NB4 (cell line): Measurements from ENCODE around the gene DYNC1LI1.

Experiments
- DNase-seq: peaks from one replicate; pipeline ENCODE4 v3.0.0; 2010; ENCODE audit warnings: low read depth
- H3K4me3 ChIP-seq: one replicate; pipeline ENCODE4 v1.5.1; 2011; ENCODE audit warnings: mild to moderate bottlenecking, low read depth, low read length, moderate library complexity
- MYC ChIP-seq: IDR thresholded peaks from 2 replicates; pipeline ENCODE4 v1.6.1; 2011; ENCODE audit warnings: low read depth, low read length
- POLR2A ChIP-seq: IDR thresholded peaks from 2 replicates; pipeline ENCODE4 v1.6.1; 2011; ENCODE audit warnings: mild to moderate bottlenecking; ENCODE audit not compliant: insufficient read length; ENCODE audit errors: extremely low read depth
- TF ChIP-seq, protein P1 (sequence below): IDR thresholded peaks from one replicate; pipeline ENCODE4 v1.5.1; 2012; ENCODE audit warnings: low read depth, low read length
- TF ChIP-seq, protein P2 (sequence below): IDR thresholded peaks from 2 replicates; pipeline ENCODE4 v1.6.1; 2011; ENCODE audit warnings: low read depth, low read length

Gene DYNC1LI1

DNA sequence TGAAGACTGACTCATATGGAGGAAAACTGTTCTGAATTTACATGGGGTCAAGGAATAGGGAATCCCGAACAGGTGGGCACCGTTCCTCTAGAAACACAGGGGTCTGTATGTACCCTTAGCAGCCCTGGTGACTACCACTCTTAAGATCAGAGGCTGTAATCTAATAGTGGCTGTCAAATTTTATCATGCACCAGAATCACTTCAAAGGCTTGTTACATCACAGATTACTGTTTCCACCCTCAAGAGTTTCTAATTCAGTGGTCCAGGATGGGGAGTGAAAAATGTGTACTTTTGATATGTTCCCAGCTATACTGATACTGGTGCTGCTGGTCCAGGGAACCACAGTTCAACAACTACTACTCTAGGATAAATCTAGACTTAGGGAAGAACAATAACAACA is 27.9 kb downstream of the DYNC1LI1 start:
- DNase-seq = no peak
- no peak overlapping the region for H3K4me3 ChIP-seq
- TF ChIP-seq, protein P1, sequence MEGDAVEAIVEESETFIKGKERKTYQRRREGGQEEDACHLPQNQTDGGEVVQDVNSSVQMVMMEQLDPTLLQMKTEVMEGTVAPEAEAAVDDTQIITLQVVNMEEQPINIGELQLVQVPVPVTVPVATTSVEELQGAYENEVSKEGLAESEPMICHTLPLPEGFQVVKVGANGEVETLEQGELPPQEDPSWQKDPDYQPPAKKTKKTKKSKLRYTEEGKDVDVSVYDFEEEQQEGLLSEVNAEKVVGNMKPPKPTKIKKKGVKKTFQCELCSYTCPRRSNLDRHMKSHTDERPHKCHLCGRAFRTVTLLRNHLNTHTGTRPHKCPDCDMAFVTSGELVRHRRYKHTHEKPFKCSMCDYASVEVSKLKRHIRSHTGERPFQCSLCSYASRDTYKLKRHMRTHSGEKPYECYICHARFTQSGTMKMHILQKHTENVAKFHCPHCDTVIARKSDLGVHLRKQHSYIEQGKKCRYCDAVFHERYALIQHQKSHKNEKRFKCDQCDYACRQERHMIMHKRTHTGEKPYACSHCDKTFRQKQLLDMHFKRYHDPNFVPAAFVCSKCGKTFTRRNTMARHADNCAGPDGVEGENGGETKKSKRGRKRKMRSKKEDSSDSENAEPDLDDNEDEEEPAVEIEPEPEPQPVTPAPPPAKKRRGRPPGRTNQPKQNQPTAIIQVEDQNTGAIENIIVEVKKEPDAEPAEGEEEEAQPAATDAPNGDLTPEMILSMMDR = no peak
- TF ChIP-seq, protein P2, sequence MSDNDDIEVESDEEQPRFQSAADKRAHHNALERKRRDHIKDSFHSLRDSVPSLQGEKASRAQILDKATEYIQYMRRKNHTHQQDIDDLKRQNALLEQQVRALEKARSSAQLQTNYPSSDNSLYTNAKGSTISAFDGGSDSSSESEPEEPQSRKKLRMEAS = no peak
- TF ChIP-seq POLR2A (no peak), MYC (no peak)

DNA sequence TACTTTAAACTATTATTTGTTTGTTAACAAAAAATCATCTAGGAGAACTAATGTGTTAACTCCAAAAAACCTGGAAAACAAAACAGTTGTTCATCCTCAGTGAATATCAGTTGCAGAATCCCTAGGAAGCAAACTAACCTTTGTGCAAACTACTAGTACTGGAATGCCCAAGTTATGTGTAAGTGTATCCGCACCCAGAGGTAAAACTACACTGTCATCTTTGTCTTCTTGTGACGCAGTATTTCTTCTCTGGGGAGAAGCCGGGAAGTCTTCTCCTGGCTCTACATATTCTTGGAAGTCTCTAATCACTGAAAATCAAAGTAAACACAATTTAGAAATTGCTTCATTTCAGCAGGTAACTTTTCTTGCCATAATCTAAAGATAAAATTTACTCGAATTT is 29.8 kb downstream of the DYNC1LI1 start:
- H3K4me3 ChIP-seq = no peak overlapping the region
- DNase-seq = no peak
- TF ChIP-seq POLR2A (no peak), MYC (no peak)
- TF ChIP-seq, protein P1 = no peak
- TF ChIP-seq, protein P2 = no peak

DNA sequence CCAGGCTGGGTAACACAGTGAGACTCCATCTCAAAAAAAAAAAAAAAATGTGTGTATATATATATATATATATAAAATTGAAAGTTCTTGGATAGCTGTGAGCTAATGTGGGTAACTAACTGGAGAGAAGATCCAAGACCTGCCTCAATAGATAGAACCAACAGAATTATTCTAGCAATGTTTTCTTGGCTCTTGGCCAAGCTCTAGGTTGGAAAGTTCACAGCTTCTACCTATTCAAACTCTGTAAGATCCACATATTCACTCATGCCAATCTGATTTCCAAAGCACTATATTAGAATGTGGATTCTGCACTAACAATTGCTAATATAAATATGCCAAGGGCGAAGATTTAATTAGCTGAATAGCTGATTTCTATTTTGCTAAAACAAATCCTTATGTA is 38.2 kb downstream of the DYNC1LI1 start:
- no peak for DNase-seq
- TF ChIP-seq MYC = no peak
- TF ChIP-seq, protein P2 = no peak
- TF ChIP-seq, protein P1 = no peak
- no peak for TF ChIP-seq POLR2A
- H3K4me3 ChIP-seq = no peak overlapping the region

DNA sequence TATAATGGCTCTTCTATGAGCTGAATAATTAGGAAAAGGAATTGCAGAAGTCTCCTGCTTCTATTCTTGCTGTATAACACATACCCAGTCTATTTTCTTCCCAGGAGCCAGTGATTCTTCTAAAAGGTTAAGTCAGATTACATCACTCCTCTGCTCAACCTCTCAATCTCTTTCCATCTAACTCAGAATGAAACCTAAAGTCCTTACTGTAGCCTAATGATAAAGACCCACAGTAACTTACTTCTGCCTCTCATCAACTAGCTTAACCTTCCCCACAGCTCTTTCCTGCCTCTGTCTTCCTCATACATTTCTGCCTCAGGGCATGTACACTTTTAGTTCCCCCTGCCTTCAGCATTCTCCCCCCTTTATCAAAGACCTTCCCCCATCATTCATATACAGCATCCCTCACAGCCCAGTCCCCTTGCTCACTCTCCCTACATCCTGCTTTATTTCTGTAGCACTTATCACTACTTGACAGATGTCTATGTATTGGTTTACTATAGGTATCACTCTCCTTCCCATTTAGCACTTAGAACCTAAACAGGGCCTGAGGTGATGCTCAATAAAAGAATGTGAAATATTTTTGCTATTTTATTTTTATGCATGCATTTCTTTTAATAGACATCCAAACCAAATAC is 39.5 kb downstream of the DYNC1LI1 start:
- H3K4me3 ChIP-seq = no peak overlapping the region
- TF ChIP-seq, protein P2 = no peak
- TF ChIP-seq MYC = no peak
- TF ChIP-seq POLR2A = no peak
- TF ChIP-seq, protein P1 = no peak
- no peak for DNase-seq

DNA sequence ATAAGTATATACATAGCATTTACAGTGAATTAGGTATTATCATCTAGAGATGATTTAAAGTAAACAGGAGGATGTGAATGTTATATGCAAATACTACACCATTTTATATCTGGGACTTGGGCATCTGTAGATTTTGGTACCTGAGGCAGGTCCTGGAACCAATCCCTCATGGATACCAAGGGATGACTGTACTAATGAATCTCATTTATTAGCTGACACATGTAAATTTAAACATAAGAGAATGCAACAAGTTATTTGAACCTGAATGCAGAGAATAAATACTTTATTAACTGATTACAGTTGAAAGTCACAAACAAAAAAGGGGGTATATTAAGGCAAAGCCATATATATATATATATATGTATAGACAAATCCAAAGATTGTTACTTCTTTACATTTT is 44.9 kb downstream of the DYNC1LI1 start:
- TF ChIP-seq POLR2A = no peak
- TF ChIP-seq, protein P1 = no peak
- TF ChIP-seq, protein P2 = no peak
- no peak for TF ChIP-seq MYC
- no peak overlapping the region for H3K4me3 ChIP-seq
- no peak for DNase-seq
